GM19025 (cell line): ENCODE results near the gene UCP3.
A peak's percentile ranks its signal among the peaks of the same experiment; 100 is the strongest.

Experiments used
- ATAC-seq: cut with Tn5 transposase; IDR thresholded peaks from one replicate; pipeline ENCODE4 v1.9.1; 2021; ENCODE audit warnings: mild to moderate bottlenecking, low read depth, moderate library complexity; ENCODE audit not compliant: unreplicated experiment

The UCP3 gene

GRCh38 chr11:73958521-73959141 is 50.3 kb downstream of the UCP3 start:
- ATAC-seq, result no peak

GRCh38 chr11:73957654-73958361 is 51.1 kb downstream of the UCP3 start:
- ATAC-seq, result no peak

GRCh38 chr11:73956876-73957653 is 51.8 kb downstream of the UCP3 start:
- no peak for ATAC-seq

GRCh38 chr11:73951797-73952196 is 57.1 kb downstream of the UCP3 start:
- ATAC-seq, result no peak

GRCh38 chr11:73950869-73951710 is 57.8 kb downstream of the UCP3 start, which contains the start of gene DNAJB13:
Gene DNAJB13 (plus strand): TSS chr11:73951026. CDS start chr11:73951070, 44 bp downstream.
- peak; percentile 81 for ATAC-seq
